Mucosa of descending colon (tissue), 3 donors: Measurements from ENCODE around the gene ANKRD61. TPM values are rescaled to one million over a fixed set of nuclear protein-coding genes. Genes with fewer than 3 reads are reported as not detected.
"Not testable (repeated sequence)": the region's sequence is repeated elsewhere in the genome, so short reads cannot be mapped to it uniquely, and the experiment has no call there.

Experiments used
- ATAC-seq: fragments of 200-7000 bp; cut with Tn5 transposase; one replicate; pipeline ENCODE4 v1.9.1; 2020; ENCODE audit warnings: mild to moderate bottlenecking, moderate library complexity
- DNase-seq, 3 donors: peaks; one replicate each; pipeline ENCODE4 v3.0.0-alpha.2; 2020
- H3K36me3 ChIP-seq: fragments of 200-600 bp; one replicate; pipeline ENCODE4 v1.8.0; 2021; ENCODE audit warnings: low read depth, mild to moderate bottlenecking
- H3K4me1 ChIP-seq: fragments of 200-600 bp; one replicate; pipeline ENCODE4 v1.8.0; 2021; ENCODE audit warnings: low read depth, mild to moderate bottlenecking
- H3K4me3 ChIP-seq: fragments of 200-600 bp; one replicate; pipeline ENCODE4 v1.8.0; 2021; ENCODE audit warnings: mild to moderate bottlenecking
- H3K9me3 ChIP-seq: fragments of 200-600 bp; one replicate; pipeline ENCODE4 v1.8.0; 2021; ENCODE audit warnings: mild to moderate bottlenecking
- CTCF ChIP-seq: fragments of 200-600 bp; IDR thresholded peaks from one replicate; pipeline ENCODE4 v1.8.0; 2022; ENCODE audit warnings: antibody characterized with exemption, mild to moderate bottlenecking
- intact Hi-C, 2 donors: fragments of 100-400 bp; cut with DNase I in 1 of 2; cut with micrococcal nuclease in 1 of 2; formaldehyde crosslinking; loops; one replicate each; pipeline versions ENCODE4 v1.11.0 to v1.11.1; 2022; cut with DNase I, micrococcal nuclease
- long read RNA-seq, 2 donors: library from polyadenylated mRNA; unstranded; transcript quantifications; one replicate each; pipeline ENCODE4 v2.0.0, GENCODE V29; 2019 to 2021
- total RNA-seq, 3 donors: library from RNA; stranded (reverse); fragmentation: NEBNext Ultra II Directional in 2 of 3; extraction: Animal tissue kit (Norgen Biotek cat#: 25700) in 2 of 3; gene quantifications; one replicate each; pipeline versions ENCODE4 v1.2.1 to v1.2.4, GENCODE V29; 2021 to 2023
- donor health status: DM: no; HTN: no; CAD: no; lungs with moderate emphysema.
- donor health status: DM: no; HTN: no; CAD: no.
- donor health status: DM: no; HTN: yes; CAD: no.

ANKRD61 gene
- total RNA-seq = not detected
- long read RNA-seq, donor 1 = 0 reads
- long read RNA-seq, donor 2 = 0 reads

- ATAC-seq (no peak), DNase-seq (no peak)
- TF ChIP-seq CTCF = no peak
- Histone ChIP-seq H3K36me3 (no peaks in the 10 kb centered on the region), H3K4me3 (no peak within 1 kb of the TSS), H3K9me3 (no peaks in the 10 kb centered on the region), H3K4me1 (peaks cover 18% of the 10 kb centered on the region)
- intact Hi-C loops = no loop called here
Measured at GRCh38 chr7:6030988-6031387, at the start of gene ANKRD61. TSS of gene ANKRD61 (plus strand) at chr7:6031376. CDS start at chr7:6031376, 0 bp downstream.

DNA sequence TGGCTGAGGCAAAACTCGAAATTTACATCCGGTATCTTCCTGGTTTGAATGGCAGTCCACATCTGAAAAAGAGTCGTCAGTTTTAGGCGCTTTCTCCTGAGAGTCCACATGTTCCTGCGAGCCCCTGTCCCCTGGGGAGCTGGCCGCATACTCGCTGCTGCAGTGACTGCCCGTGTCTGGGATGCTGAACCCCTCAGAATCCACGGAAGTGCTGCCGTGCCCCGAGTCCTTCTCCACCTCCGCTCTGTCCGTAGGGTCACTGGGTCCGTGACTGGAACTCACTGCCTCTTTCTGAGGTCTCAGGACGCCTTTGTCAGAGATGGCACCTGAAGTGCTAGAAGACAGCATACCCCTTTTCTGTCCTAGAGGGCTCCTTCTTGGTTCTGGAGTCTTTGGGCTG, 44.1 kb upstream of the ANKRD61 start:
- H3K4me3 ChIP-seq, DNase-seq, ATAC-seq, H3K36me3 ChIP-seq, intact Hi-C loops, H3K4me1 ChIP-seq, H3K9me3 ChIP-seq: not testable (repeated sequence)

- H3K36me3 ChIP-seq = no peaks in the 10 kb centered on the region
- H3K4me1 ChIP-seq = no peaks in the 10 kb centered on the region
- TF ChIP-seq CTCF = no peak
- H3K4me3 ChIP-seq = no peak overlapping the region
- DNase-seq (peak in 1 of 3 donors; percentile 78), ATAC-seq (peak; percentile 78)
- H3K9me3 ChIP-seq = no peaks in the 10 kb centered on the region
- intact Hi-C loops = no loop called here
Measured at GRCh38 chr7:5997210-5997808, 33.9 kb upstream of the ANKRD61 start.

- H3K36me3 ChIP-seq = peaks cover 4% of the 10 kb centered on the region
- TF ChIP-seq CTCF = no peak
- no peak overlapping the region for H3K4me3 ChIP-seq
- no peaks in the 10 kb centered on the region for H3K9me3 ChIP-seq
- DNase-seq (no peak), ATAC-seq (no peak)
- H3K4me1 ChIP-seq = peaks cover 18% of the 10 kb centered on the region
- intact Hi-C loops = no loop called here
Measured at GRCh38 chr7:6007386-6007785, 23.8 kb upstream of the ANKRD61 start.

- ATAC-seq = not testable (repeated sequence)
Measured at GRCh38 chr7:6007835-6008590, 23.2 kb upstream of the ANKRD61 start.

GRCh38 chr7:6008668-6009611, 22.2 kb upstream of the ANKRD61 start, which contains the start of the genes AIMP2 and PMS2:
TSS of gene AIMP2 (plus strand) at chr7:6009272. CDS start at chr7:6009364, 92 bp downstream.
TSS of gene PMS2 (minus strand) at chr7:6009049. CDS start at chr7:6009019, 30 bp downstream.
- peak; percentile 98 to 100 (median 98) for DNase-seq
- Histone ChIP-seq H3K4me3 (peak within 1 kb of the TSS; percentile 48), H3K36me3 (peaks cover 4% of the 10 kb centered on the region), H3K4me1 (peaks cover 21% of the 10 kb centered on the region), H3K9me3 (no peaks in the 10 kb centered on the region)
- intact Hi-C loops = no loop called here
- ATAC-seq = peak; percentile 91
- no peak for TF ChIP-seq CTCF

More at GRCh38 chr7:6007835-6008590, 23.2 kb upstream of the ANKRD61 start:
- H3K36me3 ChIP-seq, H3K9me3 ChIP-seq, DNase-seq, intact Hi-C loops, H3K4me3 ChIP-seq: not testable (repeated sequence)
- peaks cover 21% of the 10 kb centered on the region for H3K4me1 ChIP-seq

DNA sequence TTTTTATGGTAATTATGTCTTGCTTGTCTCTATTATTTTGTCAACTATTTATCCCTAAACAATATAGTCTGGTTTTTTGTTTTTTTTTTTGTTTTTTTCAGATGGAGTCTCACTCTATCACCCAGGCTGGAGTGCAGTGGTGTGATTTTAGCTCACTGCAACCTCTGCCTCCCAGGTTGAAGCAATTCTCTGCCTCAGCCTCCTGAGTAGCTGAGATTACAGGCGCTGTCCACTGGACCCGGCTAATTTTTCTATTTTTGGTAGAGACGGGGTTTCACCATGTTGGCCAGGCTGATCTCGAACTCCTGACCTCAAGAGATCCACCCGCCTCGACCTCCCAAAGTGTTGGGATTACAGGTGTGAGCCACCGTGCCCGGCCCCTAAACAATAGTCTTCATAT, 20.8 kb upstream of the ANKRD61 start:
- H3K9me3 ChIP-seq, ATAC-seq, H3K4me3 ChIP-seq, intact Hi-C loops, DNase-seq, H3K36me3 ChIP-seq: not testable (repeated sequence)
- peaks cover 21% of the 10 kb centered on the region for H3K4me1 ChIP-seq
